Measurements from ENCODE around the gene RASAL1. TPM values are rescaled to one million over a fixed set of nuclear protein-coding genes. Genes with fewer than 3 reads are reported as not detected.

RASAL1 gene
- total and polyA plus RNA-seq, 4 experiments from 2014 or later: 0.10 to 1.4 (median 0.63) TPM

GRCh38 chr12:113098441-113099028 is 37.0 kb downstream of the RASAL1 start:
- Mint-ChIP-seq H3K4me3 (peak overlapping the region in 1 of 8 donors; percentile 4), H3K36me3 (peaks cover 0 to 8% of the 10 kb centered on the region in 2 donors), H3K27me3 (peaks cover 0 to 1% of the 10 kb centered on the region in 2 donors), H3K9me3 (no peaks in the 10 kb centered on the region), H3K4me1 (peaks cover 14 to 41% (median 20%) of the 10 kb centered on the region in 4 donors), H3K27ac (peak overlapping the region in 5 of 7 donors; percentile 23 to 85 (median 70))
- H3K9me3 ChIP-seq (ENCODE audit: control insufficient read depth in 1 of 2, low read length in 2 of 2): no peaks in the 10 kb centered on the region
- no peak overlapping the region for H3K27ac ChIP-seq (ENCODE audit: low read depth, low read length)
- peak; percentile 52 to 68 (median 60) for DNase-seq
- H3K36me3 ChIP-seq (ENCODE audit: insufficient read depth, low read length): no peaks in the 10 kb centered on the region
- H3K4me1 ChIP-seq (ENCODE audit: insufficient read depth, low read length): peaks cover 14% of the 10 kb centered on the region
- H3K27me3 ChIP-seq (ENCODE audit: insufficient read depth, low read length): no peaks in the 10 kb centered on the region
- ChIA-PET POLR2A (ENCODE audit: partially characterized antibody) (interaction anchor here (0.9 to 1.0 kb wide), 2 partner anchors 9 to 54 kb away, joined by 3 read pairs; no protein-coding TSS in a partner anchor), CTCF (ENCODE audit: partially characterized antibody) (interaction anchor here (0.7 to 10.1 kb wide), 15 partner anchors 9 to 198 kb away, joined by 3 to 139 read pairs (median 5); partner anchors contain the start of genes DTX1, OAS2 and RITA1)
- H3K4me3 ChIP-seq (ENCODE audit: low read length in 2 of 2): no peak overlapping the region
- intact Hi-C loops (cut with micrococcal nuclease): loop anchor here (1.0 to 10.0 kb wide), 3 partner anchors 50 to 104 kb away; no protein-coding TSS in a partner anchor

GRCh38 chr12:113097716-113098440 is 37.7 kb downstream of the RASAL1 start:
- peaks cover 13% of the 10 kb centered on the region for H3K4me1 ChIP-seq (ENCODE audit: insufficient read depth, low read length)
- H3K9me3 ChIP-seq (ENCODE audit: control insufficient read depth in 1 of 2, low read length in 2 of 2): no peaks in the 10 kb centered on the region
- Mint-ChIP-seq H3K27me3 (peaks cover 0 to 1% of the 10 kb centered on the region in 2 donors), H3K36me3 (peaks cover 0 to 8% of the 10 kb centered on the region in 2 donors), H3K27ac (peak overlapping the region in 2 of 7 donors; percentile 70 to 80), H3K9me3 (no peaks in the 10 kb centered on the region), H3K4me3 (peak overlapping the region in 1 of 8 donors; percentile 4), H3K4me1 (peaks cover 14 to 41% (median 21%) of the 10 kb centered on the region in 4 donors)
- no peaks in the 10 kb centered on the region for H3K36me3 ChIP-seq (ENCODE audit: insufficient read depth, low read length)
- ChIA-PET CTCF (ENCODE audit: partially characterized antibody) (interaction anchor here (0.7 to 10.1 kb wide), 12 partner anchors 8 to 197 kb away, joined by 3 to 139 read pairs (median 6); partner anchors contain the start of genes DTX1, OAS2 and RITA1), POLR2A (ENCODE audit: partially characterized antibody) (interaction anchor here (0.9 to 1.0 kb wide), 2 partner anchors 8 to 55 kb away, joined by 3 read pairs; no protein-coding TSS in a partner anchor)
- H3K27ac ChIP-seq (ENCODE audit: low read depth, low read length): no peak overlapping the region
- no peak for DNase-seq
- intact Hi-C loops (cut with micrococcal nuclease): loop anchor here (1.0 to 10.0 kb wide), 3 partner anchors 50 to 103 kb away; no protein-coding TSS in a partner anchor
- no peaks in the 10 kb centered on the region for H3K27me3 ChIP-seq (ENCODE audit: insufficient read depth, low read length)
- no peak overlapping the region for H3K4me3 ChIP-seq (ENCODE audit: low read length in 2 of 2)

GRCh38 chr12:113096675-113097461 is 38.7 kb downstream of the RASAL1 start:
- Histone ChIP-seq H3K9me3 (ENCODE audit: control insufficient read depth in 1 of 2, low read length in 2 of 2) (no peaks in the 10 kb centered on the region), H3K4me1 (ENCODE audit: insufficient read depth, low read length) (peaks cover 23% of the 10 kb centered on the region), H3K36me3 (ENCODE audit: insufficient read depth, low read length) (no peaks in the 10 kb centered on the region), H3K4me3 (ENCODE audit: low read length in 2 of 2) (no peak overlapping the region), H3K27me3 (ENCODE audit: insufficient read depth, low read length) (no peaks in the 10 kb centered on the region), H3K27ac (ENCODE audit: low read depth, low read length) (no peak overlapping the region)
- H3K9me3 Mint-ChIP-seq: peaks cover 0 to 1% (median 0%) of the 10 kb centered on the region in 8 donors
- DNase-seq: no peak
- no peaks in the 10 kb centered on the region for H3K27me3 Mint-ChIP-seq
- H3K4me3 Mint-ChIP-seq: no peak overlapping the region
- H3K27ac Mint-ChIP-seq: peak overlapping the region in 1 of 7 donors; percentile 16
- peaks cover 20 to 47% (median 29%) of the 10 kb centered on the region in 4 donors for H3K4me1 Mint-ChIP-seq
- H3K36me3 Mint-ChIP-seq: peaks cover 4 to 8% of the 10 kb centered on the region in 2 donors
- ChIA-PET CTCF (ENCODE audit: partially characterized antibody) (interaction anchor here (0.7 to 10.1 kb wide), 8 partner anchors 10 to 197 kb away, joined by 3 to 139 read pairs (median 4); partner anchors contain the start of gene OAS2), POLR2A (ENCODE audit: partially characterized antibody) (no interaction called here)
- intact Hi-C loops (cut with micrococcal nuclease): loop anchor here (10.0 kb wide), 1 partner anchor 102 kb away; no protein-coding TSS in a partner anchor

- Histone ChIP-seq H3K9me3 (ENCODE audit: control insufficient read depth in 1 of 2, low read length in 2 of 2) (no peaks in the 10 kb centered on the region), H3K36me3 (ENCODE audit: insufficient read depth, low read length) (no peaks in the 10 kb centered on the region), H3K4me1 (ENCODE audit: insufficient read depth, low read length) (peaks cover 37% of the 10 kb centered on the region), H3K27ac (ENCODE audit: low read depth, low read length) (no peak overlapping the region), H3K4me3 (ENCODE audit: low read length in 2 of 2) (no peak overlapping the region), H3K27me3 (ENCODE audit: insufficient read depth, low read length) (no peaks in the 10 kb centered on the region)
- no peak for DNase-seq
- ChIA-PET CTCF (ENCODE audit: partially characterized antibody) (interaction anchor here (1.5 to 10.1 kb wide), 3 partner anchors 8 to 195 kb away, joined by 3 to 139 read pairs (median 5); no protein-coding TSS in a partner anchor), POLR2A (ENCODE audit: partially characterized antibody) (no interaction called here)
- Mint-ChIP-seq H3K36me3 (peaks cover 4 to 8% of the 10 kb centered on the region in 2 donors), H3K9me3 (peaks cover 0 to 1% (median 0%) of the 10 kb centered on the region in 8 donors), H3K27me3 (no peaks in the 10 kb centered on the region), H3K27ac (peak overlapping the region in 6 of 7 donors; percentile 5 to 91 (median 82)), H3K4me3 (peak overlapping the region in 4 of 8 donors; percentile 29 to 47 (median 36)), H3K4me1 (peaks cover 34 to 62% (median 43%) of the 10 kb centered on the region in 4 donors)
- intact Hi-C loops (cut with micrococcal nuclease): loop anchor here (10.0 kb wide), 1 partner anchor 101 kb away; no protein-coding TSS in a partner anchor
Observed at GRCh38 chr12:113095405-113095804, 40.2 kb downstream of the RASAL1 start.

- Mint-ChIP-seq H3K36me3 (peaks cover 4 to 8% of the 10 kb centered on the region in 2 donors), H3K27me3 (no peaks in the 10 kb centered on the region), H3K9me3 (peaks cover 0 to 1% (median 0%) of the 10 kb centered on the region in 8 donors), H3K4me3 (no peak overlapping the region), H3K4me1 (peaks cover 39 to 68% (median 50%) of the 10 kb centered on the region in 4 donors), H3K27ac (no peak overlapping the region)
- ChIA-PET CTCF (ENCODE audit: partially characterized antibody) (interaction anchor here (1.3 kb wide), 1 partner anchor 46 kb away, joined by 3 read pairs; no protein-coding TSS in a partner anchor), POLR2A (ENCODE audit: partially characterized antibody) (no interaction called here)
- H3K4me1 ChIP-seq (ENCODE audit: insufficient read depth, low read length): peaks cover 44% of the 10 kb centered on the region
- no peaks in the 10 kb centered on the region for H3K27me3 ChIP-seq (ENCODE audit: insufficient read depth, low read length)
- DNase-seq: no peak
- H3K9me3 ChIP-seq (ENCODE audit: control insufficient read depth in 1 of 2, low read length in 2 of 2): no peaks in the 10 kb centered on the region
- H3K4me3 ChIP-seq (ENCODE audit: low read length in 2 of 2): no peak overlapping the region
- intact Hi-C loops (cut with micrococcal nuclease): loop anchor here (10.0 kb wide), 1 partner anchor 100 kb away; no protein-coding TSS in a partner anchor
- H3K36me3 ChIP-seq (ENCODE audit: insufficient read depth, low read length): no peaks in the 10 kb centered on the region
- H3K27ac ChIP-seq (ENCODE audit: low read depth, low read length): no peak overlapping the region
Observed at GRCh38 chr12:113094738-113095137, 40.8 kb downstream of the RASAL1 start.

- no peaks in the 10 kb centered on the region for H3K36me3 ChIP-seq (ENCODE audit: insufficient read depth, low read length)
- Mint-ChIP-seq H3K27me3 (no peaks in the 10 kb centered on the region), H3K27ac (peak overlapping the region in 2 of 7 donors; percentile 59 to 66), H3K36me3 (peaks cover 4 to 8% of the 10 kb centered on the region in 2 donors), H3K4me3 (no peak overlapping the region), H3K4me1 (peaks cover 50 to 73% (median 57%) of the 10 kb centered on the region in 4 donors), H3K9me3 (peaks cover 0 to 1% (median 0%) of the 10 kb centered on the region in 8 donors)
- ChIA-PET CTCF (ENCODE audit: partially characterized antibody) (interaction anchor here (1.3 kb wide), 1 partner anchor 44 kb away, joined by 3 read pairs; no protein-coding TSS in a partner anchor), POLR2A (ENCODE audit: partially characterized antibody) (no interaction called here)
- DNase-seq: no peak
- no peaks in the 10 kb centered on the region for H3K9me3 ChIP-seq (ENCODE audit: control insufficient read depth in 1 of 2, low read length in 2 of 2)
- H3K27ac ChIP-seq (ENCODE audit: low read depth, low read length): no peak overlapping the region
- H3K4me3 ChIP-seq (ENCODE audit: low read length in 2 of 2): no peak overlapping the region
- peaks cover 53% of the 10 kb centered on the region for H3K4me1 ChIP-seq (ENCODE audit: insufficient read depth, low read length)
- intact Hi-C loops (cut with micrococcal nuclease): loop anchor here (10.0 kb wide), 1 partner anchor 99 kb away; no protein-coding TSS in a partner anchor
- no peaks in the 10 kb centered on the region for H3K27me3 ChIP-seq (ENCODE audit: insufficient read depth, low read length)
Observed at GRCh38 chr12:113093409-113094101, 42.0 kb downstream of the RASAL1 start.

Data from CD4-positive, alpha-beta memory T cell (primary cell).